ENCODE measurements around the gene RASGRF1.
"Not testable (repeated sequence)": the region's sequence is repeated elsewhere in the genome, so short reads cannot be mapped to it uniquely, and the experiment has no call there.

RASGRF1 gene

GRCh38 chr15:79041601-79042168 is 48.9 kb downstream of the RASGRF1 start:
- no peak for DNase-seq (ENCODE audit: low spot score)

- no peak for DNase-seq (ENCODE audit: low spot score)
Measured at GRCh38 chr15:79037848-79038247, 52.7 kb downstream of the RASGRF1 start.

- DNase-seq (ENCODE audit: low spot score) = no peak
Measured at GRCh38 chr15:79036323-79036722, 54.3 kb downstream of the RASGRF1 start.

- DNase-seq (ENCODE audit: low spot score) = no peak
Measured at GRCh38 chr15:79035814-79036213, 54.8 kb downstream of the RASGRF1 start.

- DNase-seq (ENCODE audit: low spot score) = no peak
Measured at GRCh38 chr15:79035111-79035601, 55.4 kb downstream of the RASGRF1 start.

GRCh38 chr15:79034284-79034683 is 56.3 kb downstream of the RASGRF1 start:
- DNase-seq (ENCODE audit: low spot score) = no peak

- DNase-seq (ENCODE audit: low spot score) = no peak
Measured at GRCh38 chr15:79032656-79033055, 57.9 kb downstream of the RASGRF1 start.

GRCh38 chr15:79031821-79032220 is 58.8 kb downstream of the RASGRF1 start:
- no peak for DNase-seq (ENCODE audit: low spot score)

GRCh38 chr15:79031201-79031600 is 59.4 kb downstream of the RASGRF1 start:
- DNase-seq (ENCODE audit: low spot score) = no peak

GRCh38 chr15:79030470-79030869 is 60.1 kb downstream of the RASGRF1 start:
- DNase-seq (ENCODE audit: low spot score) = no peak

GRCh38 chr15:79028411-79028964 is 62.1 kb downstream of the RASGRF1 start:
- peak; percentile 50 for DNase-seq (ENCODE audit: low spot score)

- no peak for DNase-seq (ENCODE audit: low spot score)
Measured at GRCh38 chr15:79027532-79028410, 62.8 kb downstream of the RASGRF1 start.

- no peak for DNase-seq (ENCODE audit: low spot score)
Measured at GRCh38 chr15:79025802-79026201, 64.8 kb downstream of the RASGRF1 start.

GRCh38 chr15:79025201-79025600 is 65.4 kb downstream of the RASGRF1 start:
- DNase-seq (ENCODE audit: low spot score) = no peak

GRCh38 chr15:79024493-79024892 is 66.1 kb downstream of the RASGRF1 start:
- DNase-seq (ENCODE audit: low spot score) = not testable (repeated sequence)

GRCh38 chr15:79023918-79024317 is 66.7 kb downstream of the RASGRF1 start:
- no peak for DNase-seq (ENCODE audit: low spot score)

GRCh38 chr15:79023546-79023890 is 67.1 kb downstream of the RASGRF1 start:
- no peak for DNase-seq (ENCODE audit: low spot score)

GRCh38 chr15:79018960-79019359 is 71.6 kb downstream of the RASGRF1 start:
- DNase-seq (ENCODE audit: low spot score) = no peak

- no peak for DNase-seq (ENCODE audit: low spot score)
Measured at GRCh38 chr15:79017953-79018352, 72.6 kb downstream of the RASGRF1 start.

GRCh38 chr15:79016527-79017170 is 73.9 kb downstream of the RASGRF1 start:
- no peak for DNase-seq (ENCODE audit: low spot score)

GRCh38 chr15:79015416-79015815 is 75.2 kb downstream of the RASGRF1 start:
- no peak for DNase-seq (ENCODE audit: low spot score)

GRCh38 chr15:79010278-79010677 is 80.3 kb downstream of the RASGRF1 start:
- DNase-seq (ENCODE audit: low spot score) = no peak

- DNase-seq (ENCODE audit: low spot score) = no peak
Measured at GRCh38 chr15:79009379-79009778, 81.2 kb downstream of the RASGRF1 start.
